ENCODE results near the gene CAPZB. TPM values are rescaled to one million over a fixed set of nuclear protein-coding genes. Genes with fewer than 3 reads are reported as not detected.

CAPZB gene
- polyA plus RNA-seq, 3 donors, result 290 to 504 (median 407) TPM

GRCh38 chr1:19308509-19308907 lies 176.8 kb downstream of the CAPZB start:
- Histone ChIP-seq H3K4me2 (replicated peaks; ENCODE audit: extremely low read depth, low read length, poor library complexity, severe bottlenecking) (no peak overlapping the region), H3K27ac (ENCODE audit: low read depth in 1 of 2, low read length in 2 of 2) (no peak overlapping the region), H3K4me3 (replicated peaks in 1 of 3; ENCODE audit: low read depth in 2 of 3, low read length in 3 of 3) (no peak overlapping the region), H3K9me3 (replicated peaks in 1 of 2; ENCODE audit: control insufficient read depth in 1 of 2, insufficient read depth in 1 of 2, low read length in 2 of 2) (no peaks in the 10 kb centered on the region), H3K27me3 (ENCODE audit: control insufficient read depth in 2 of 2, insufficient read depth in 2 of 2, low read length in 2 of 2) (no peaks in the 10 kb centered on the region), H3K79me2 (ENCODE audit: insufficient read depth, low read length) (peaks cover 32% of the 10 kb centered on the region), H3K9ac (ENCODE audit: insufficient read depth, low read length, poor library complexity, severe bottlenecking) (no peak overlapping the region), H2AFZ (ENCODE audit: insufficient read depth, low read depth, low read length, poor library complexity, severe bottlenecking) (no peak overlapping the region), H3K36me3 (replicated peaks in 1 of 2; ENCODE audit: control insufficient read depth in 1 of 2, insufficient read depth in 2 of 2, low read length in 2 of 2) (peaks cover 32 to 54% of the 10 kb centered on the region in 2 donors), H3K4me1 (ENCODE audit: control insufficient read depth in 1 of 2, insufficient read depth in 2 of 2, low read length in 2 of 2) (peaks cover 22 to 26% of the 10 kb centered on the region in 2 donors), H4K20me1 (ENCODE audit: insufficient read depth, low read length) (peaks cover 5% of the 10 kb centered on the region)
- peaks cover 0 to 3% (median 0%) of the 10 kb centered on the region in 7 donors for H3K9me3 Mint-ChIP-seq
- peaks cover 0 to 4% (median 1%) of the 10 kb centered on the region in 3 donors for H3K27me3 Mint-ChIP-seq (ENCODE audit: low read depth in 3 of 3)
- 100% methylated on average over 3 of the region's 3 CpGs for WGBS (ENCODE audit: insufficient coverage)
- H3K36me3 Mint-ChIP-seq, result peaks cover 48 to 50% of the 10 kb centered on the region in 2 donors
- no peak overlapping the region for H3K4me3 Mint-ChIP-seq
- H3K4me1 Mint-ChIP-seq, result peaks cover 24% of the 10 kb centered on the region
- intact Hi-C loops (cut with micrococcal nuclease), result no loop called here
- peak overlapping the region in 2 of 7 donors; percentile 46 to 50 for H3K27ac Mint-ChIP-seq
- TF ChIP-seq, protein P1, sequence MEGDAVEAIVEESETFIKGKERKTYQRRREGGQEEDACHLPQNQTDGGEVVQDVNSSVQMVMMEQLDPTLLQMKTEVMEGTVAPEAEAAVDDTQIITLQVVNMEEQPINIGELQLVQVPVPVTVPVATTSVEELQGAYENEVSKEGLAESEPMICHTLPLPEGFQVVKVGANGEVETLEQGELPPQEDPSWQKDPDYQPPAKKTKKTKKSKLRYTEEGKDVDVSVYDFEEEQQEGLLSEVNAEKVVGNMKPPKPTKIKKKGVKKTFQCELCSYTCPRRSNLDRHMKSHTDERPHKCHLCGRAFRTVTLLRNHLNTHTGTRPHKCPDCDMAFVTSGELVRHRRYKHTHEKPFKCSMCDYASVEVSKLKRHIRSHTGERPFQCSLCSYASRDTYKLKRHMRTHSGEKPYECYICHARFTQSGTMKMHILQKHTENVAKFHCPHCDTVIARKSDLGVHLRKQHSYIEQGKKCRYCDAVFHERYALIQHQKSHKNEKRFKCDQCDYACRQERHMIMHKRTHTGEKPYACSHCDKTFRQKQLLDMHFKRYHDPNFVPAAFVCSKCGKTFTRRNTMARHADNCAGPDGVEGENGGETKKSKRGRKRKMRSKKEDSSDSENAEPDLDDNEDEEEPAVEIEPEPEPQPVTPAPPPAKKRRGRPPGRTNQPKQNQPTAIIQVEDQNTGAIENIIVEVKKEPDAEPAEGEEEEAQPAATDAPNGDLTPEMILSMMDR (IDR thresholded peaks at IDR 0.05), result no peak
- DNase-seq, result no peak

GRCh38 chr1:19307794-19308508 lies 177.4 kb downstream of the CAPZB start:
- Mint-ChIP-seq H3K9me3 (peaks cover 0 to 3% (median 0%) of the 10 kb centered on the region in 7 donors), H3K27me3 (ENCODE audit: low read depth in 3 of 3) (peaks cover 0 to 2% (median 1%) of the 10 kb centered on the region in 3 donors), H3K4me1 (peaks cover 18% of the 10 kb centered on the region), H3K4me3 (no peak overlapping the region), H3K36me3 (peaks cover 54 to 55% of the 10 kb centered on the region in 2 donors), H3K27ac (peak overlapping the region in 1 of 7 donors; percentile 50)
- peaks cover 37 to 60% of the 10 kb centered on the region in 2 donors for H3K36me3 ChIP-seq (replicated peaks in 1 of 2; ENCODE audit: control insufficient read depth in 1 of 2, insufficient read depth in 2 of 2, low read length in 2 of 2)
- intact Hi-C loops (cut with micrococcal nuclease), result no loop called here
- no peak overlapping the region for H3K4me3 ChIP-seq (replicated peaks in 1 of 3; ENCODE audit: low read depth in 2 of 3, low read length in 3 of 3)
- no peak overlapping the region for H3K4me2 ChIP-seq (replicated peaks; ENCODE audit: extremely low read depth, low read length, poor library complexity, severe bottlenecking)
- no peak overlapping the region for H2AFZ ChIP-seq (ENCODE audit: insufficient read depth, low read depth, low read length, poor library complexity, severe bottlenecking)
- H3K79me2 ChIP-seq (ENCODE audit: insufficient read depth, low read length), result peaks cover 26% of the 10 kb centered on the region
- no peak overlapping the region for H3K27ac ChIP-seq (ENCODE audit: low read depth in 1 of 2, low read length in 2 of 2)
- no peak for DNase-seq
- no peaks in the 10 kb centered on the region for H3K9me3 ChIP-seq (replicated peaks in 1 of 2; ENCODE audit: control insufficient read depth in 1 of 2, insufficient read depth in 1 of 2, low read length in 2 of 2)
- TF ChIP-seq, protein P1 (IDR thresholded peaks at IDR 0.05), result no peak
- no peak overlapping the region for H3K9ac ChIP-seq (ENCODE audit: insufficient read depth, low read length, poor library complexity, severe bottlenecking)
- peaks cover 17 to 20% of the 10 kb centered on the region in 2 donors for H3K4me1 ChIP-seq (ENCODE audit: control insufficient read depth in 1 of 2, insufficient read depth in 2 of 2, low read length in 2 of 2)
- no peaks in the 10 kb centered on the region for H3K27me3 ChIP-seq (ENCODE audit: control insufficient read depth in 2 of 2, insufficient read depth in 2 of 2, low read length in 2 of 2)
- no peaks in the 10 kb centered on the region for H4K20me1 ChIP-seq (ENCODE audit: insufficient read depth, low read length)
- 95% methylated on average over 9 of the region's 10 CpGs for WGBS (ENCODE audit: insufficient coverage)

Data from CD14-positive monocyte (primary cell).